CD1c-positive myeloid dendritic cell (primary cell): Measurements from ENCODE around the gene EPB41L4B.
"Not testable (repeated sequence)": the region's sequence is repeated elsewhere in the genome, so short reads cannot be mapped to it uniquely, and the experiment has no call there.

ENCODE experiments used
- DNase-seq: peaks from one replicate; pipeline ENCODE4 v3.0.0-alpha.2; 2016; ENCODE audit errors: extremely low spot score

The EPB41L4B gene

GRCh38 chr9:109244179-109245132, 76.4 kb downstream of the EPB41L4B start:
- peak; percentile 64 for DNase-seq

- no peak for DNase-seq
Observed at GRCh38 chr9:109242741-109243140, 78.1 kb downstream of the EPB41L4B start.

GRCh38 chr9:109242014-109242413, 78.8 kb downstream of the EPB41L4B start:
- no peak for DNase-seq

- no peak for DNase-seq
Observed at GRCh38 chr9:109241207-109241606, 79.7 kb downstream of the EPB41L4B start.

GRCh38 chr9:109239240-109239639, 81.6 kb downstream of the EPB41L4B start:
- DNase-seq = no peak

GRCh38 chr9:109238655-109239054, 82.2 kb downstream of the EPB41L4B start:
- no peak for DNase-seq

GRCh38 chr9:109238125-109238524, 82.7 kb downstream of the EPB41L4B start:
- no peak for DNase-seq

GRCh38 chr9:109232449-109233237, 88.2 kb downstream of the EPB41L4B start:
- no peak for DNase-seq

GRCh38 chr9:109231593-109231992, 89.3 kb downstream of the EPB41L4B start:
- no peak for DNase-seq

- DNase-seq = no peak
Observed at GRCh38 chr9:109230277-109230676, 90.6 kb downstream of the EPB41L4B start.

- no peak for DNase-seq
Observed at GRCh38 chr9:109229682-109230081, 91.2 kb downstream of the EPB41L4B start.

- DNase-seq = no peak
Observed at GRCh38 chr9:109228093-109228642, 92.7 kb downstream of the EPB41L4B start.

GRCh38 chr9:109225629-109226028, 95.2 kb downstream of the EPB41L4B start:
- DNase-seq = no peak

GRCh38 chr9:109224751-109225150, 96.1 kb downstream of the EPB41L4B start:
- DNase-seq = no peak

- not testable (repeated sequence) for DNase-seq
Observed at GRCh38 chr9:109218242-109218641, 102.6 kb downstream of the EPB41L4B start.

GRCh38 chr9:109214414-109214813, 106.4 kb downstream of the EPB41L4B start:
- no peak for DNase-seq

GRCh38 chr9:109213285-109214121, 107.4 kb downstream of the EPB41L4B start:
- DNase-seq = no peak

GRCh38 chr9:109212768-109213167, 108.1 kb downstream of the EPB41L4B start:
- DNase-seq = no peak

- no peak for DNase-seq
Observed at GRCh38 chr9:109206670-109207069, 114.2 kb downstream of the EPB41L4B start.

- no peak for DNase-seq
Observed at GRCh38 chr9:109205526-109205925, 115.3 kb downstream of the EPB41L4B start.

GRCh38 chr9:109203761-109204360, 117.0 kb downstream of the EPB41L4B start:
- DNase-seq = no peak
